ENCODE measurements around the gene PIEZO2. TPM values are rescaled to one million over a fixed set of nuclear protein-coding genes. Genes with fewer than 3 reads are reported as not detected.

PIEZO2 gene
- total RNA-seq, 1 donor from 2014 or later, result 0.46 TPM

GRCh38 chr18:11008505-11008904 lies 140.9 kb downstream of the PIEZO2 start:
- DNase-seq (ENCODE audit: low spot score), result no peak
- intact Hi-C loops (cut with DNase I), result no loop called here

GRCh38 chr18:11005528-11005927 lies 143.8 kb downstream of the PIEZO2 start:
- DNase-seq (ENCODE audit: low spot score), result no peak
- intact Hi-C loops (cut with DNase I), result no loop called here

DNA sequence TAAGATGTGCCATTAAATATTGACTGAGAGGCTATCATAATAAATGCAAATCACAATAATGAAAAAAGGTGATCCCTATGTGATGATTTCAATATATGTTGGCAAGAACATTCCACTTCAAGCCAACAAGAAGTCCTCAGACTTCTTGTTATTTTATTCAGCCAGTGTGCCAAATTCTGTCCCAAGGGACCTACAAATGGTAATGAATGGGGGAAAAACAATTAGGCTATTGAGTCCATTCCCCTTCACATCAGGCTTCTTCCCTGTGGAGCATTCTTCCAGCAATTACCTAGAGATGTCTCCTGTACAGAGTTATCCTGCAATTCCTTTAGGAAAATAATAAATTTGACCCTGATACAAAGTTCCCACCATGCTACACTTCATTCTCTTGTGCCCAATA lies 144.4 kb downstream of the PIEZO2 start:
- no peak for DNase-seq (ENCODE audit: low spot score)
- intact Hi-C loops (cut with DNase I), result no loop called here

DNA sequence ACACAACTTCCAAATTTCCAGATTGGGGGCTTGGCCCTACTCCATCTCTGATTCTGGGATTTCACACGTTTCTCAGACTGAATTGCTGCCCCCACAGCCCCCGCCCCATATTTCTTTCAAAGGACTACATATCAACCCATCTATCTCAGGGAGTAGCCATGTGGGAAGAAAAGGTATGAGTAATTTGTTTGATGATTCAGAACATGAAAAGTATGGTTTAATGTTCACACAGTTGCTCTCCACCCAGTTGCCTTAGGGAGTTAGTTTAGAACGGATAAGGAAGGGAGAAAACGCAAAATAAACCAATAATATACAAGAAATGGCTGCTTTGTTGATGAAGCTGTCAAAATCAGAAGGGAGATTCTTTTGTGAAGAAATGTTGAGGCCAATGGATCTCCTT lies 145.1 kb downstream of the PIEZO2 start:
- DNase-seq (ENCODE audit: low spot score), result no peak
- intact Hi-C loops (cut with DNase I), result no loop called here

DNA sequence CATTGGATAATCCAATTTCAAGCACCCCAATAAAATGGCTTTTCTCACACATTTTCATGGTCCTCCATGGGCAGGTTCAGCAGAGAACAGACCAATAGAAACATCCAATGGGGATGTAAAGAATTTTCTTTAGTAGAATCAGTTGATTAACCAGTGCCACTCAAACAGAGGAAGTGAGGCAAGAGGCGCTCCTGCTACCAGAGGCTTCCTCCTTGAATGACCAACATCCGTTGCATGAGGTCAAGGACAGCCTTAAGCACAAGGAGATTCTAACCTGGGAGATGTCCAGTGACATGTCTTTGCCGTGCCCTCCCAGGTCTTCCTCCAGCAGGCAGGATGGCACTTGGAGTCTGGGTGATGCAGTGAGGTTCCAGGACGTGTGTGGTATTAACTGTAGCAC lies 146.6 kb downstream of the PIEZO2 start:
- no peak for DNase-seq (ENCODE audit: low spot score)
- intact Hi-C loops (cut with DNase I), result no loop called here

- DNase-seq (ENCODE audit: low spot score), result no peak
- intact Hi-C loops (cut with DNase I), result no loop called here
Observed at GRCh38 chr18:11002277-11002676, 147.1 kb downstream of the PIEZO2 start.

DNA sequence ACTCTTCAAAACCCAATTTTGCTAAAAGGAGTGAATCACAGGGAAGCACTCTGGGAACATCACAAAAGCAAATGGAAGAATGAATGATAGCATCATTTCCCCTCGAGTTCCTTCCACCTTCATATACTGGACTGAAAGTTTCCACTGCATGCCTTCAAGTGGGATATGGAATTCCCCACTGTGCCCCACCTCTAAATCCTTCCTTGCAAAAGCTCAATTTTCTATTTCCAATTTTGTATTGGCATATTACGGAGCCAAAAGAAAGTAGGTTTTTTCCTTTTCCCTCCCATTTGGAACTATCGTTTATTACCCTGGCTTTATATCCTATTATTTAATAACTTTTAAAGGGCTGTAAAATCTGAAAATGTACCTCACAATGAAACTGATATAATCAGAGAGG lies 149.3 kb downstream of the PIEZO2 start:
- no peak for DNase-seq (ENCODE audit: low spot score)
- intact Hi-C loops (cut with DNase I), result no loop called here

DNA sequence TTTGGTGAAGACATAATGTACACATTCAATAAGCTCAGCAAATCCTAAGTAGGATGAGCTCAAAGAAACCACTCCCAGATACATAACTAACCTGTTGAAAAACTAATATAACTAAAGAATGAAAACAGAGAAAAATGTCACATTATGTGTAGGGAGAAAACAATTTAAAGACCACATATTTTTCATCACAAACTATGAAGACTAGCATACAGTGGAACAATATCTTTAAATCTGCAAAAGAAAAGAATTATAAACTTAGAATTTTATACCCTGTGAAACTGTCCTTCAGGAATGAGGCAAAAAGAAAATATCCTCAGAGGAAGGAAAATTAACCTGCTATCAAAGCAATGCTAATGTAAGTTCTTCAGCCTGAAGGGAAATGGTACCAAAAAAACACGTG lies 151.5 kb downstream of the PIEZO2 start:
- DNase-seq (ENCODE audit: low spot score), result no peak
- intact Hi-C loops (cut with DNase I), result no loop called here

GRCh38 chr18:10995550-10995949 lies 153.8 kb downstream of the PIEZO2 start:
- intact Hi-C loops (cut with DNase I), result no loop called here
- DNase-seq (ENCODE audit: low spot score), result no peak

DNA sequence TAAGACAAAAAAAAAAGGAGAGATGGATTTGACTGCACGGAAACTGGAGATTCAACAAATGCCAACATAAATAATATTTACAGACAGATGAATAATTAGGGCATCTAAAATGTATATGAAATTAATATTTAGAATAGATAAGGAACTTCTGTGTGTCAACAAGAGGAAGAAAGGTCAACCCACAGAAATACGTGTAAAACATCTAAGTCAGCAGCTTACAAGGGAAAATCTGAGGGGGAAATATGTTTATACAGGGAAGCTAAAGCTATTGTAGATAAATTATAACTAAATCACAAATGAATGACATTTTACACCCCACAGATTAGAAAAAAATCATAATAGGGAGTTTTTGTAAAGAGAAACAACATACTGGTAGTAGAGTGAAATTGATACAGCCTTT lies 159.9 kb downstream of the PIEZO2 start:
- DNase-seq (ENCODE audit: low spot score), result no peak
- intact Hi-C loops (cut with DNase I), result no loop called here

- intact Hi-C loops (cut with DNase I), result no loop called here
- DNase-seq (ENCODE audit: low spot score), result no peak
Observed at GRCh38 chr18:10985689-10986088, 163.7 kb downstream of the PIEZO2 start.

- intact Hi-C loops (cut with DNase I), result no loop called here
- DNase-seq (ENCODE audit: low spot score), result no peak
Observed at GRCh38 chr18:10979411-10979810, 170.0 kb downstream of the PIEZO2 start.

DNA sequence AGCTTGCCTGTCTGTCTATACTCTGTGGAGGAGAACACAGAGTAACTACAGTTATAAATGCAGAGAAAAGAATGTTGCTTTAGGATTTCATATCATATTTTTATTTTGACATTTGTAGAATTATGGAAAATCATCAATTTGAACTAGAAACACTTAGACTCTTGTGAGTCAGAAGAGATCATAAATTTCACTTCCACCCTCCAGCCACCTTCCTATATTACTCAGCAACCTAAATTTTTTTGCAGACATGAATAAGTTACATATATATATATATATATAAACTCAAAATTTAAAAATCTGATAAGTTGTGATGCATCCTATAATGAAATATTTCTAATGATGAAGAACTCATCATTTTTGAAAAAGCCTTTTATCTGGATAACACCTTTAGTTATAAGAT lies 172.3 kb downstream of the PIEZO2 start:
- no peak for DNase-seq (ENCODE audit: low spot score)
- intact Hi-C loops (cut with DNase I), result no loop called here

DNA sequence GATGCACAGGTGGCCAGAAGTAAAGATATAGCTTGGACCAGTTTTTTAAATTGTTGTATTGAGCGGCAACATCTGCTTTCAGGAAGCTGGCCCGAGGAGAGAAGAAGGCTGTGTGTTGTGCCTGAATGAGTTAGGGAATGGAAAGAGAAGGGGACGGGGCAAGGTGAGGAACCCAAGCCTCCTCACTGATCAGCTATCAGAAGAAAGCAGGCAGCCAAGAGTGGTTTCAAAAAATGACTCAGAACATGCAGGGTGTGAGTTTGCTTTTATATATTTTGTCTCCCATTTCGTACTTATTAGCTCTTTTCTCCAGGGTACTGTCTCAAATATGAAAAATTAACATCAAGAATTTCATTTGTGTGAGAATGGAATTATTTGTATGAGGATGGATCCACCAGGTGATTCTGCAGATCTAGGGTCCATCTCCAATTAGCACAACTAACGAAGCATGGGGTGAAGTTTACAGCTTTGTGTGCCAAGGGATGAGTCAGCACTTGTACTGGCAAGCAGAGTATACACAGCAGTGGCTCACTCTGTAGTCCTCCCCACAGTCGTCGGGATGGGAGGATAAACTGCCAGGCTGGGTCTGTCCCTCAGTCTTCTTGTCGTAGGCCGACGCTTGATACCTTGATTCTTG lies 175.7 kb downstream of the PIEZO2 start:
- intact Hi-C loops (cut with DNase I), result no loop called here

DNA sequence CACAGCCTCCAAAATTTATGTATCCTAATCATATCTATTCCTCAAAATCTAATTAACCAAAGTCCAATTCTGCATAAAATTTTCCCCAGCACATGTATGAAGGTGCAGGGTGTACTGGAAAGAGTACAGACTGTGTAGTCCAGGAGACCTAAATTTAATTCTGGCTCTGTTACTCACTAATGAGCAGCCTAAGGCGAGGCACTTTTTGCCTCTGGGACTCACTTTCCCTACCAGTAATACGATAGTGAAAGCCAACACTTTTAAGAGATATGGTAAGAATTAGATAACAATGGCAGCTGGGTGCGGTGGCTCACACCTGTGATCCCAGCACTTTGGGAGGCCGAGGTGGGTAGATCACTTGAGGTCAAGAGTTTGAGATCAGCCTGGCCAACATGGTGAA lies 177.7 kb downstream of the PIEZO2 start:
- no peak for DNase-seq (ENCODE audit: low spot score)
- intact Hi-C loops (cut with DNase I), result no loop called here

More for the DNA sequence above, 175.7 kb downstream of the PIEZO2 start:
- DNase-seq (ENCODE audit: low spot score), result no peak

DNA sequence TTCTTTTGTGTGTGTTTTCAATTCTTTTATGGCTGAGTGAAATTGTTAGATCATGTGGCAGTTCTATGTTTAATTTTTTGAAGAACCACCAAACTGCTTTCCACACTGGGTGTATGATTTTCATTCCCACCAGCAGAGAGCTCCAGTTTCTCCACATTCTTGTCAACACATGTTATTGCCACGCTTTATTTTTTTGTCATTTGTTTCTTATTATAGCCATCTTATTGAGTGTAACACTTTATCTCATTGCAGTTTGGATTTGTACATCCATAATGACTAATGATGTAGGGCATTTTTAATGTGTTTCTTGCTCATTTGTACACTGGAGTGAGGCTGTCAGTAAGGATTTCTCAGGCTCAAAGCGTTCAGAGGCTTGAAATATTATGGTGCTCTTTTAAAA lies 184.2 kb downstream of the PIEZO2 start:
- intact Hi-C loops (cut with DNase I), result no loop called here
- no peak for DNase-seq (ENCODE audit: low spot score)

DNA sequence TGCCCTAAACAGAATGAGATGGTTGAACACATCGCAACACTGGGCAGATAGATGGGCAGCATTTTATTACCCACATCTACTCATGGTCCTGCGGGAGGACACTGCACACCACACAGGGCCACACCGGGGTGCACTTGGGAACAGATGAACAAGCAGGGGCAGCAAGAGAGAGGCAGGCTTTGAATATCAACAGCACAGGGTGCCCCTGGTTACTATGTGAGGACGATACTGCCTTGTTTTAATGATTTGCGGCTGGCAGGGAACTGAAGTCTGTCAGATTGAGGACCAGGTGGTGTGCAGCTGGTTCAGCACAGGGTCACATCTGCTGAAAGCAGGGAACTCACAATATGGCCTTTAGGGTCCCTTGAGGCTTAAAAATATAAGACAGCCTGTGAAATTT lies 195.7 kb downstream of the PIEZO2 start:
- DNase-seq (ENCODE audit: low spot score), result no peak
- intact Hi-C loops (cut with DNase I), result no loop called here

DNA sequence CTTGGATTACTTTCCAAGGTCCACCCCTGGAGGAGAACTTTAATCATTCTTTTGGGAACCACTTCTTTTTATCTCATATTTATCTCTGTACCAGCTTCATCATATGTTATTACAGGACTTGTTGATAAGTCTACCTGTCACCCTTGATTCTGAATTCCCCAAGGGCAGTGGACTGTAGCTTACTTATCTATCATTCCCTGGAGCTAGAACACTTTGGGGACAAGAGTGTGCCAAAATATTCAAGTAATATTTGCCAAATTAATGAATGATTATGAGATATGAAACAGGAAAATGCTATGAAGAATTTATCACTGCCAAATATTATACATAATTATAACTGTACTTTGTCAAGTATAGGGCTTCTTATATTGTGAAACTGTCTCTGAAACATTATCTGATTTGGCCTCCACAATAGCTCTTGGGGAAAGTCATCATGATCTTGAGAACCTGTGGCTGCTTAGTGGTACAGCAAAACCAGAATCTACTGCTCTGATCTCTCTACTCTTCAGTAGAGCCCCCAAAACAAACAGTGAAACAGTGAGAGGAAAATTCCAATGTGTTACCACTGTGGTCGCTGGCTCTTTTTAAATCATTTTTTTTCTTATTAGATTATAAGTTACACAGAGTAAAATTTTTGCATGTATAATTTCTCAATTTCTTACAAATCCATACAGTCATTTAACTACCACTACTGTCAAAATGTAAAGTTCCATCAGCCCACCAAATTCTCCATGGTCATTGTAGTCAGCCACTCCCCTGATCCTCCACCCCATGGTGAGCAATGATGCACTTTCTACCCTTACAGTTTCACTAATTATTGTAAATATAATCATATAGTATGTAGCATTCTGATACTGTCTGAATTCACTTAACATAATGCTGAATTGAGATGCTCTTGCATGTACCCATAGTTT lies 197.5 kb downstream of the PIEZO2 start:
- intact Hi-C loops (cut with DNase I), result no loop called here
- no peak for DNase-seq (ENCODE audit: low spot score)

- intact Hi-C loops (cut with DNase I), result no loop called here
- DNase-seq (ENCODE audit: low spot score), result no peak
Observed at GRCh38 chr18:10950876-10951630, 198.3 kb downstream of the PIEZO2 start.

- intact Hi-C loops (cut with DNase I), result no loop called here
- DNase-seq (ENCODE audit: low spot score), result no peak
Observed at GRCh38 chr18:10950080-10950875, 199.1 kb downstream of the PIEZO2 start.

Data from cardiac septum (tissue), 1 donor.